Epithelial cell of proximal tubule (primary cell): Measurements from ENCODE around the gene CTU2. TPM values are rescaled to one million over a fixed set of nuclear protein-coding genes. Genes with fewer than 3 reads are reported as not detected.

ENCODE experiments used
- DNase-seq: peaks from one replicate; pipeline ENCODE4 v3.0.0-alpha.2; 2011; ENCODE audit warnings: low read depth
- H3K4me3 ChIP-seq: 2 replicates; pipeline ENCODE4 v1.5.1; 2011; ENCODE audit warnings: low read depth, mild to moderate bottlenecking, low read length
- CTCF ChIP-seq: conservative IDR thresholded peaks from 2 replicates; pipeline ENCODE4 v1.5.1; 2012; ENCODE audit warnings: low read depth, mild to moderate bottlenecking, low read length
- total RNA-seq: library from RNA; depleted of rRNA; stranded (reverse); fragments of >200 nt; gene quantifications from 2 replicates; pipeline ENCODE4 v1.2.3, GENCODE V29; 2015

The CTU2 gene
- total RNA-seq, 1 donor from 2014 or later: 9.3 TPM

- no peak for TF ChIP-seq CTCF
- no peak overlapping the region for H3K4me3 ChIP-seq
- no peak for DNase-seq
Measured at GRCh38 chr16:88730632-88731607, 24.6 kb downstream of the CTU2 start.

GRCh38 chr16:88731699-88732098 lies 25.4 kb downstream of the CTU2 start:
- H3K4me3 ChIP-seq: no peak overlapping the region
- no peak for TF ChIP-seq CTCF
- no peak for DNase-seq

GRCh38 chr16:88732172-88732960 lies 26.1 kb downstream of the CTU2 start:
- TF ChIP-seq CTCF: no peak
- no peak overlapping the region for H3K4me3 ChIP-seq
- no peak for DNase-seq

GRCh38 chr16:88732961-88733294 lies 26.6 kb downstream of the CTU2 start:
- no peak overlapping the region for H3K4me3 ChIP-seq
- DNase-seq: no peak

GRCh38 chr16:88733630-88734360 lies 27.5 kb downstream of the CTU2 start:
- no peak overlapping the region for H3K4me3 ChIP-seq
- TF ChIP-seq CTCF: no peak
- DNase-seq: no peak

More at GRCh38 chr16:88732961-88733294, 26.6 kb downstream of the CTU2 start:
- no peak for TF ChIP-seq CTCF

GRCh38 chr16:88734361-88734728 lies 28.0 kb downstream of the CTU2 start:
- no peak for TF ChIP-seq CTCF
- DNase-seq: no peak
- no peak overlapping the region for H3K4me3 ChIP-seq
